NB4 (cell line): ENCODE measurements around the gene FKRP.

Experiments
- MYC ChIP-seq: IDR thresholded peaks from 2 replicates; pipeline ENCODE4 v1.6.1; 2011; ENCODE audit warnings: low read depth, low read length
- TF ChIP-seq, protein P1 (sequence below): IDR thresholded peaks from one replicate; pipeline ENCODE4 v1.5.1; 2012; ENCODE audit warnings: low read depth, low read length

GRCh38 chr19:46742926-46743480 is 2.9 kb upstream of the FKRP start:
- TF ChIP-seq, protein P1, sequence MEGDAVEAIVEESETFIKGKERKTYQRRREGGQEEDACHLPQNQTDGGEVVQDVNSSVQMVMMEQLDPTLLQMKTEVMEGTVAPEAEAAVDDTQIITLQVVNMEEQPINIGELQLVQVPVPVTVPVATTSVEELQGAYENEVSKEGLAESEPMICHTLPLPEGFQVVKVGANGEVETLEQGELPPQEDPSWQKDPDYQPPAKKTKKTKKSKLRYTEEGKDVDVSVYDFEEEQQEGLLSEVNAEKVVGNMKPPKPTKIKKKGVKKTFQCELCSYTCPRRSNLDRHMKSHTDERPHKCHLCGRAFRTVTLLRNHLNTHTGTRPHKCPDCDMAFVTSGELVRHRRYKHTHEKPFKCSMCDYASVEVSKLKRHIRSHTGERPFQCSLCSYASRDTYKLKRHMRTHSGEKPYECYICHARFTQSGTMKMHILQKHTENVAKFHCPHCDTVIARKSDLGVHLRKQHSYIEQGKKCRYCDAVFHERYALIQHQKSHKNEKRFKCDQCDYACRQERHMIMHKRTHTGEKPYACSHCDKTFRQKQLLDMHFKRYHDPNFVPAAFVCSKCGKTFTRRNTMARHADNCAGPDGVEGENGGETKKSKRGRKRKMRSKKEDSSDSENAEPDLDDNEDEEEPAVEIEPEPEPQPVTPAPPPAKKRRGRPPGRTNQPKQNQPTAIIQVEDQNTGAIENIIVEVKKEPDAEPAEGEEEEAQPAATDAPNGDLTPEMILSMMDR: no peak
- no peak for TF ChIP-seq MYC
